GM19240 (cell line): ENCODE results near the gene PXDC1.
"Not testable (repeated sequence)": the region's sequence is repeated elsewhere in the genome, so short reads cannot be mapped to it uniquely, and the experiment has no call there.

ENCODE experiments used
- DNase-seq: peaks from one replicate; pipeline ENCODE4 v3.0.0; 2011; ENCODE audit warnings: low spot score; ENCODE audit not compliant: insufficient read length

PXDC1 gene

DNA sequence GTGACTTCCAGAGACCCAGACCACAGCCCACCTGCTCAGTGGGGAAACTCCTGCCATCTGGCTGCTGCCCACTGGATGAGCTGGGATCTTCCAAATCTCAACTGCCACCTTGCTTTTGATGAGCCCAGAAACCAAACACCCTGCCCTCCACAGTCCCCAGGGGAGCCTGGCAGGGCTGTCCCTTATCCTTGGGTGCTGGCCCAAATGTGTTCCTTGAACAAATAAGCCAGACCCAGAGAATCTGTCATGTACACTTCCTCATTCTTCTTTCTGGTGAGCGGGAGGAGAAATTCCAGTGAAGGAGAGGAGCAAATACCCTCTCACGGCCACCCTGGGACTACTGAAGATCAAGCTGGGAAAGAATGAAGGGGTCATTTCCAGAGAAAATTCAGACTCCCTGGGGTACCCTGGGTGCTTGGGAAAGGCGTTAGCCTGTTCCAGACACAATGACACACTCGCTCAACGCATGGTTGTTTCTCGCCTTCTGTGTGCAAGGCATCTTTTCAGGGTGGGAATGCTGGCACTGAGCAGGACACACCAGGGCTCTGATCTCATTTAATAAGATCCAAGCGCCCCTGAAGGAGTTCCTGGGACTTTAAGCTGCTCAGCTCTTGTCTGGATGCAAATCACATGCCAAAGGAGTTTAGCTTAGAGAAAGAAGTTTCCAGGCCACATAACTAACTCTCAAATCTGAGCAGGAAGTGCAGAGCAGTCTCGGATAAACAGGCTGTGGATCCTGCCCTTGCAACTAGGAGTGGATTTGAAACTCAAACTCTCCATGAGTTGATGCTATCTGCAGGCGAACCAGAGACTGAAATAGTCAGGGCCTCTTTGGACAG is 38.5 kb downstream of the PXDC1 start:
- DNase-seq, result no peak

- DNase-seq, result no peak
Observed at GRCh38 chr6:3711776-3712175, 39.7 kb downstream of the PXDC1 start.

DNA sequence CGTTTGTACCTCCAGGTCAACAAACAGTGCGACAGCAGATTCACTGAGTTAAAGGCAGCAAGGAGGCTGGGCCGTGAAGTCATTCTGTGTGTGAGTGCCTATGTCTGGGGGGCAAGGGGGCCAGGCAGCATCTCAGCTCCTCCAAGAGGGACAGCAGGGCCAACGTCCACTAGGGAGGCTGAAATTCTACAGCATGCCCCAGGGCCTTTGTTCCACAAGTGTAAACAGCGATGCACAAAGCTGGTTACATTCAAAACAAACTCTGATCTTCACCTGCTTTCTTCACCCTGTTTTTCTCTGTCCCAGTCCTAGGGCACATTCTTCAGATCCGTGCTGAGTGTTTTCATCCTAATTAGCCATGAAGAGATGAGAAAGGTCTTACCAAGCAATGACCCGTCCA is 41.1 kb downstream of the PXDC1 start:
- DNase-seq, result no peak

- DNase-seq, result no peak
Observed at GRCh38 chr6:3708540-3708939, 43.0 kb downstream of the PXDC1 start.

DNA sequence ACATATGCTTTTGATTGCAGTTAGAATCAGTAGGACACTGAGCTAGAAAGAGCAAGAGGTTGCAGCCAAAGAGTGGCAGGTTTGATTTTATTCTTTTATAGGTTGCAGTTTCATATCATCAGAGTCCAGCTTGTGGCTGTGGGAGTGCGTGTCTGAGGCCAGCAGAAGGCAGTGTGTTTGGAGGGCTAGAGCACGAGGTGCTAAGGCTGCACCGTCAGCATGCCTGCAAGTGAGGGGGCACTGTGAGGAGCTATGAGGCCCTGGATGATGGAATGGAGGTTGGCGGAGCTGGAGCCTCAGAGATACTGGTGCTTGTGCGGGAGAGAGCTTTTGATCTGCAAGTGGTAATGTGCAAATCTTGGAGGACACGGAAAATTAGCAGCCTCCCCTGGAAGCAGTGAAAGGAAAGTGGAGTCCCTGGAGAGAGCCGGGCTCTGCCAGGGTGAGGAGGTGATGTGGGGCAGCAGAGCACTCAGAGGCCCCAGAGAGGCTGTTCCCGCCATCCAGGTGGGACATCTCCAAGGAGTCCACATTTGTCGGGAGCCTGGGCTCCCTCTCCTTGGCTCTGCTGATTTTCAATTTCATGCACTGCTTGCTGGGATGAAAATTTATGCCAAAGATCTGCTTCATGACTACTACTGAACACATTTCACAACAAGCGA is 43.6 kb downstream of the PXDC1 start:
- DNase-seq, result no peak

DNA sequence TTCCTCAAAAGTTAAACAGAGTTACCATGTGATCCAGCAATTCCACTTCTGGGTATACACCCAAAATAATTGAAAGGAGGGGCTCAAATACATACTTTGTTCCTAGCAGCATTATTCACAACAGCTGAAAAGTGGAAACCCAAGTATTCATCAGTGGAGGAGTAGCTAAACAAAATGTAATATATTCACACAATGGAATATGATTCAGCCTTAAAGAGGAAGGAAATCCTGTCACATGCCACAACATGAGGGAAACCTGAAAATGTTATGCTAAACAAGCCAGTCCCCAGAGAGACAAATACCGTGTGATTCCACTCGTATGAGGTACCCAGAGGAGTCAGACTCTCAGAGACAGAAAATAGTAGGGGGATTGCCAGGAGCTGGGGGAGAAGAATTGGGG is 44.5 kb downstream of the PXDC1 start:
- no peak for DNase-seq

GRCh38 chr6:3706547-3706946 is 45.0 kb downstream of the PXDC1 start:
- DNase-seq, result no peak

GRCh38 chr6:3701631-3702030 is 49.9 kb downstream of the PXDC1 start:
- no peak for DNase-seq

GRCh38 chr6:3699231-3699630 is 52.3 kb downstream of the PXDC1 start:
- no peak for DNase-seq

DNA sequence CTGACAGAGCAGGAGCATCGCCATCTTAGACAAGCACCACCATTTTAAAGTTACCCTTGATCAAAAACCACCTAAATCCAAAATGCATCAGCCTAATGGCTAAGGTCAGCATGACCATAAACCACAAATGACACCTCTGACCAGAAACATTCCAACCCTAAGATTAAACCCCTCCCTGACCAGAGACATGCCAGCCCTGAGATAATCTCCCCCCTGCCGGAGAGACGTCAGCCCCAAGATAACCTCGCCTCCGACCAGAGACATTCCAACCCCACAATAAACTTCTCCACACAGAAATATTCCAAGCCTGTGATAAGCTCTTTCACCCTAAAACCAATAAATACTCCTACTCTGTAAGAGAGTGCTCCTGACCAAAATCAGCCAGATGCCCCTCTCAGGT is 53.5 kb downstream of the PXDC1 start:
- no peak for DNase-seq

DNA sequence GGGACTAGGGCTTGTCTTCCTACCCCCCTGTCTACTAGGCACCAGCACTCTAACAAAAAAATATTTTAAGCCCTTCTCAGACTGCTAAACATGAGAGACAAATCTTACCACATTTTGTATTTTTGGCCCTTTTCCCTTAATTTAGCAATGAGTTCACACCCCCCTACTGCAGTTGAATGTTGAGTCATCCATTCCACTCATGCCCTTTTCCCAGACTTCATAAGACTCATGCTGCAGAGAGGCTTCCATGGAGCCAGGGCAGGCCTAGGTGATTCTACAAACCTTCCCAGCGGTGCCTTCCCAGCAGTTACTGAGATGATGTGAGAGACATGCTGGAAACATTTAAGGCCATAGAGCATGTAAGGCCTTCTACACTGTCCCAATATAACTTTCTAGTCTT is 53.9 kb downstream of the PXDC1 start:
- DNase-seq, result no peak

DNA sequence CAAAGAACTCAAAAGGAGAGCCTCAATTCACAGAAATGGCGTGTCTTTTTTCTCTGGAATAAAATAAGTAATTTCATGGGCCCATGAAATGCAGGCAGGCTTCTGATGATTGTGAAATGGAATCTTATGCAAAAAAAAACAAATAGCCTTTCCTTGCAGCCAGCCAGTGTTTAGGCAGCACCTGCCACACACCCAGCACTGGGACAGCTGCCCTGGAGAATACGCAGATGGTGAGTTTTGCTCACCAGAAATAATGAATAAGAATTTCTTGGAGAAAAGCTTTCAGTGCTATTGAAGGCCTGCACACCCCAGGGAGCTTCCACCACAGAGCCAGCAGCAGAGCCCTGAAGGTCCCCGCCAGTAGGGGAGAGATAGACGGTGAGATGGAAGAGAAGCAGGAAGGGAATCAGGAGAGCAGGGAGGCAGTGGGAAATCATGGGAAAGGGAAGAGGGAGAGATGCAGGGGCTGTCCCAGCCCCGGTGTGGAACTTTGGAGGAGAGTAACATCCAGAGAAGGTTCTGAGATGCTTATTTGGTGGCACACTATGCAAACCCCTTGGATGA is 54.9 kb downstream of the PXDC1 start:
- DNase-seq, result no peak

GRCh38 chr6:3695065-3695817 is 56.3 kb downstream of the PXDC1 start:
- DNase-seq, result no peak

DNA sequence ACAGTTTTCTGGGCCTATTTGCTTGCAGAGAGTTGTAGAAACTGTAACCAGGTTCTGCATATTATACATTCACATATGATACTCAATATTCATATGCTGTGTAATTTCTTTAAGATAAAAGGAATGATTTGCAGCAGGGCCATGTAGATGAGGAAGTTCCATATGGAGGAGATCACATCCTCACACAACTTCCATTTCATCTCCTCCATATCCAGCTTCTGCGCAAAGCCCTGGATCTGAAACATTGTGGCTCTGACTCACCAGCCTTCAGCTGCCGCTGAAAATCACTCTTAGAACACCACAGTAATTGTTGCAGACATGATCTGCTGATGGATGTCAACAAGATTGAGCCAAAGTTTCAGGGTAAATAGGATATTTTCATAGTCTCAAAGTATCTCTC is 57.7 kb downstream of the PXDC1 start:
- DNase-seq, result no peak

GRCh38 chr6:3690506-3690905 is 61.0 kb downstream of the PXDC1 start:
- no peak for DNase-seq

GRCh38 chr6:3687847-3688246 is 63.7 kb downstream of the PXDC1 start:
- DNase-seq, result no peak

GRCh38 chr6:3683331-3683730 is 68.2 kb downstream of the PXDC1 start:
- no peak for DNase-seq

- DNase-seq, result no peak
Observed at GRCh38 chr6:3678946-3679345, 72.6 kb downstream of the PXDC1 start.

DNA sequence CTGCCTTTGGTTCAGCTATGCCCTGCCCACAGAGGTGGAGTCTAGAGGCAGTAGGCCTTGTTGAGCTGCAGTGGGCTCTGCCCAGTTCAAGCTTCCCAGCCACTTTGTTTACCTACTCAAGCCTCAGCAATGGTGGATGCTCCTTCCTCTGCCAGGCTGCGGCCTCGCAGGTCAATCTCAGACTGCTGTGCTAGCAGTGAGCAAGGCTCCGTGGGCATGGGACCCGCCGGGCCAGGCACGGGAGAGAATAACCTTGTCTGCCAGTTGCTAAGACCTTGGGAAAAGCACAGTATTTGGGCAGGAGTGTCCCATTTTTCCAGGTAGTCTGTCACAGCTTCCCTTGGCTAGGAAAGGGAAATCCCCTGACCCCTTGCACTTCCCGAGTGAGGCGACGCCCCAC is 73.8 kb downstream of the PXDC1 start:
- not testable (repeated sequence) for DNase-seq

- not testable (repeated sequence) for DNase-seq
Observed at GRCh38 chr6:3677351-3677750, 74.2 kb downstream of the PXDC1 start.
